Ramos (cell line): ENCODE data around the gene VPS33A.
"Not testable (repeated sequence)": the region's sequence is repeated elsewhere in the genome, so short reads cannot be mapped to it uniquely, and the experiment has no call there.

Experiments
- in situ Hi-C: fragments of 300-500 bp; cut with MboI; formaldehyde crosslinking; loops from one replicate; pipeline ENCODE4 v1.14.3; 2022; ENCODE audit warnings: low sequenced_read_pairs; ENCODE audit not compliant: unreplicated experiment

Gene VPS33A

GRCh38 chr12:122258939-122259338, 7.4 kb downstream of the VPS33A start:
- in situ Hi-C loops = not testable (repeated sequence)

- in situ Hi-C loops = not testable (repeated sequence)
Observed at GRCh38 chr12:122258462-122258861, 7.8 kb downstream of the VPS33A start.

GRCh38 chr12:122250536-122250935, 15.8 kb downstream of the VPS33A start:
- in situ Hi-C loops = no loop called here

- in situ Hi-C loops = no loop called here
Observed at GRCh38 chr12:122250047-122250446, 16.2 kb downstream of the VPS33A start.

DNA sequence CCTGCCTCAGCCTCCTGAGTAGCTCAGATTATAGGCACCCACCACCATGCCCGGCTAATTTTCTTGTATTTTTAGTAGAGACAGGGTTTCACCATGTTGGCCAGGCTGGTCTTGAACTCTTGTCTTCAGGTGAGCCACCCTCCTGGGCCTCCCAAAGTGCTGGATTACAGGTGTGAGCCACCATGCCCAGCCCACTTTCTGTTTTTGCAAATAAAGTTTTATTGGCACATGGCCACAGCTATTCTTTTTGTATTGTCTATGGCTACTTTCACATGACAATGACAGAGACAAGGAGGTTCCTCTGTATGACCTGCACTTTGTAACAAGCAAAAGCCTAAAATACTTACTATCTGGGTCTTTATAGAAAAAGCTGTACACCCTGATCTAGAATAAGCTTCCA, 20.7 kb downstream of the VPS33A start:
- in situ Hi-C loops = no loop called here

DNA sequence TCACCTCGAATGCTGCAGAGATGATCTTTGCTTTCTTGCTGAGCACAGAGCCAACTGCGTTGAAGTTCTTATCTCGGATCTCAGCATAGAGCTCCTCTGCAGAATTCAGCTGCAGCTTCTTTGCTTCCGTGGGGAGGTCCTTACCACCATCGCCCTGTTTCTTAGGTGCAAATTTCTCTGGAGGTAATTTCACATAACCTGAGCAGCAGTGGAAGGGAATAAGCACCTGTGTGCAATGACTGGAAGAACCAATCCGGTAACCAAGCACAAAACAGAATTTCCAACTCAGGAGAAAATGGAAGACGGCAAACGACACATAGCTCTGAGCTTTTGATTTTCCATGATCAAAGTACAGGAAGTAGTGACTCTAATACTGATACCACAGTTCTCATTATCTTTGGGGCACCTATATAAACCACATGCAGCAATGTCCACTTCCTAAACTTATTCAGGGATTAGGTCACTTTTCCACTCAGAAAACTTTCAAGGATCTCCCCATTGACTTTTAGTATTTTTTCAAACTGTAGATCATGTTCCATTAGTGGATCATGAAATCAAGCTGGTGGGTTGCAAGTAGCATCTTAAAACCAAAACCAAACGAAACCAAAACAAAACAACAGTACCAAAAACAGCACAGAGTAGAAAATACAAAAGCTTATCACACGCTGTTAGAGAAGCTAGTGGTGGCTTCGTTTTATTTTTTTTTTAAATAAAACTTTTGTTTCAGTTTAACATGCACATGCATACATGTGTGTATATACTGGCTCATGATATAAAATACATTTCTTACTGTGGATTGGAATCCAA, 21.5 kb downstream of the VPS33A start:
- in situ Hi-C loops = no loop called here

- in situ Hi-C loops = no loop called here
Observed at GRCh38 chr12:122243965-122244364, 22.3 kb downstream of the VPS33A start.

GRCh38 chr12:122238861-122239260, 27.4 kb downstream of the VPS33A start:
- in situ Hi-C loops = no loop called here

- in situ Hi-C loops = no loop called here
Observed at GRCh38 chr12:122235741-122236140, 30.6 kb downstream of the VPS33A start.

GRCh38 chr12:122232691-122233090, 33.6 kb downstream of the VPS33A start:
- in situ Hi-C loops = no loop called here

DNA sequence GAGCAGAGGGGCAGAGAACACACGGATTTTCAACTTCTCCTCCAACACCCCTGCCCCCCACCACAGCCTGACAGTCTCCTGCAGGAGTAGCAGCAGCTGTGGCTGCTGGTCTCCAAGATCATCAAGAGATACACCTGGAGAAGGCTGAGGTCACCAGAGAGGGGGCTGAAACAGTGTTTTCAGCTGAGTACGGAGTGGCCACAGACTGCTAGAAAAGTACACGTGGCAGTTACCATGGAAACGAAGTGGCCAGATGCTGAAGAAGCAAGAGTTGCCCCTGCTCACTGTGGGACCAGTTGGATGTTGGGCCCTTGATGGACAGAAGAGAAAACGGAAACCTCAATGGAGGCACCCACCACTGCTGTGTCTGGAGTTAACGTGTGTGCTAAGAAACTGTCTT, 35.5 kb downstream of the VPS33A start:
- in situ Hi-C loops = no loop called here

- in situ Hi-C loops = no loop called here
Observed at GRCh38 chr12:122228092-122228491, 38.2 kb downstream of the VPS33A start.

GRCh38 chr12:122227341-122227740, 39.0 kb downstream of the VPS33A start:
- in situ Hi-C loops = no loop called here

DNA sequence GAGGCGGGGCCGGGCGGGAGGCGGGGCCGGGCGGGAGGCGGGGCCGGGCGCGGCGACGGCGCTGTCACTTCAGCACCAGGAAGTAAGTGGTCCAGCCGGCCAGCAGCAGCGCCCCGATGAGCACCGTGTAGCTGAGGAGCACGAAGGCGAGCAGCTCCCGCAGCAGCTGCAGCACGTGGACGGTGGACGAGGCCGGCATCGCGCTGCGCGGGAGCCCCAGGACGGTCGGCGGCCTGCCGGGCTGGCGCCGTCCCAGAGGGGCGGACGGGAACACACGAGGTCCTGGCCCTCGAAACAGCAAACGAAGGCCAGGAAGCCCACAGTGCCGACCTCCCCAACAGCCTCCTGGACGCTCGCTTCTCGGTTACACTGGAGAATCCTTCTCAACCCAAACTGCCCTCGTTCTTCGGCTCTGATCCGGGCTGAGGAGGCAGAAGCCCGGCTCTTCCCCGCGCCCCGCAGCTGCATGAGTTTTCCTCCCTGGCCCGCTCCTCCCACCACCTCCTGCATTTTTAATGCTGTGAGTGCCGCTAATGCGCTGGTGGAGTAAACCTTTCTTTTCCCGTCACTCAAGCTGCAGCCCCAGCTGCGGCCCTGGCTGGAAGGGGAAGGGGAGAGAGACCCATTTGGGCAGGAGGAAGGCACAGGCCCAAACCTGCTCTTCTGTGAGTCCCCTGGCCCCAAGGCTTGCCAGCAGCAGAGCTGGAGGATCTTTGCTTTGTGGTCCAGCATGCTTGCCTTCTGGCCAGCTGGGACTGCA, 39.7 kb downstream of the VPS33A start:
- in situ Hi-C loops = no loop called here

DNA sequence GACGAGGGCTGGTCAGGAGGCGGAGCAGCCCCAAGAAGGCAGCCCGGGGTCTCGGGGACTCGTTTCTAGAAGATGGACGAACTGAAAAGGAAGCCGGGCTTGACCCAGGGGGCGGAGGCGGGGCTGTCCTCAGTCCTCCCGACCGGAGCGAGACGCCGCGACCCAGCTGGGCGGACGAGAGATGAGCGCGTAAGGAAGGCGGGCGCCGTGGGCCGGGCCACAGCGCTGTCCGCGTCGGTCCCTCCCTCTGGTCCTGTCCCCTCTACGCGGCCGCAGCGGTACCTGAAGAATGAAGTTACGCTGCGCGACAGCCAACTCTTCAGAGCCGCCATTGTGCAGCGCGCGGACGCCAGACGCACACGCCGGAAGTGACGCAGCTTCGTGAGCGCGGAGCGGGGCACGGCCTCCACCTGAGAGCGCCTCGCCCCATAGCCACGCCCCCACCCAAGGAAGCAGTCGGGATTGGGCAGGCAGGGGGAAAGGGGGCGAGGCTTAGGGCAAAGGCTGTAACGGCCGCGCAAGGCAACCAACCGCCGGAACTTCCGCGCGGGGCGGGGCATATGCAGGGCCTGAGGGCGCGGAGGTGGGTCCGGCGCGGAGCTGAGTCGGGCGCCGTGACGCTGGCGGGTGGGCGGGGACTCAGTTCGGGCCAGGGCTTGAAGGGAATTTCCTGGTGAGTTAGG, 40.5 kb downstream of the VPS33A start, which contains the start of gene DIABLO:
DIABLO (minus strand) TSS at position 370 of the 683 bp plus-strand sequence; CDS start at position 332, 38 bp downstream.
- in situ Hi-C loops = no loop called here

DNA sequence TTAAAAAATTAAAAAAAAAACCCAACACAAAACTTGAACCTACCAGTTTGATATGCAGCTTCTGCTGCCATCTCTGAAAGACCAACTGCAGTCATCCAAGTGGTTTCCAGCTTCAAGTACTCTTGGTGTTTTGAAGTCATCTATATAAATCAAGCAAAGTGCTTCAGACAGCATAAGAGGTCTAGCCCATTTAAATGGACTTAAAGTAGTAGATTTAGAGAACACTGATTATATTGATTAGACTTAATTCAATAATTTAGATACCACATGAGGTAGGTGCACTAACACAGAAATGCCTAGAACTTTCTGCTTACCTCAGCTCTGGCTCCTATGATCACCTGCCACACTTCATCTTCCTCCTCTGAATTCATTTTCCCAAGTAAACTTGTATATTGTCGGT, 49.8 kb downstream of the VPS33A start:
- in situ Hi-C loops = no loop called here

DNA sequence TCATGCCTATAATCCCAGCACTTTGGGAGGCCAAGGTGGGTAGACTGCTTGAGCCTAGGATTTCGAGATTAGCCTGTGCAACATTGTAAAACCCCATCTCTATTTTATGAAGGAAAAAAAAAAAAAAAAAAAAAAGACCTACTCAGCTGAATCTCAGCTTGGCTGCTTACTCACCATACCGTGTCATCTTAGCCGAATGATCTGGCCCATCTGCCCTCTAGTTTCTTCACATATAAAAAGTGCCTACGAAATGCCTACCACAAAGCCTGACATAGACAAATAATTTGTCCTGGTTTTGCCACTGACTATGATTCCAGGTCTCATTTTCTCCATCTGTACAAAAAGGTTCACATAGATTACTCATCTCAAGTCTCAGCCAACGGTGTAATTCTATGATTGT, 50.5 kb downstream of the VPS33A start:
- in situ Hi-C loops = no loop called here

GRCh38 chr12:122208073-122208820, 58.0 kb downstream of the VPS33A start:
- in situ Hi-C loops = no loop called here

DNA sequence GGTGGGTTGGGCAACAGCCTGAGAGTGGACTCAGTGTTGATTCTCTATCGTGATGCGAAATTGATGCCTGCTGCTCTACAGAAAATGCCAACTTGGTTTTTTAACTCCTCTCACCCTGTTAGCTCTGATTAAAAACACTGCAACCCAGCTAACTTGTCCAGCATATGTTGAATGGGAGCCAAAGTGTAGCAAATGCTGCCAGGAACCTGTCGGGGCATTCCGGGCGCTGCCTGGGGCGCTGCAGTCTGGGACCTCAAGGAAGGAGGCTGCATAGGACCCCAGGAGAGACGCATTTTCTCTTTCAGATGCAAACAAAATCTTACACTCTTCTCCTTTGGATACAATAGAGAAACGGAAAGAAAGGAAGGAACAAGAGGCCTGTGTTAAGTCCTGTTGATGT, 58.9 kb downstream of the VPS33A start:
- in situ Hi-C loops = no loop called here

DNA sequence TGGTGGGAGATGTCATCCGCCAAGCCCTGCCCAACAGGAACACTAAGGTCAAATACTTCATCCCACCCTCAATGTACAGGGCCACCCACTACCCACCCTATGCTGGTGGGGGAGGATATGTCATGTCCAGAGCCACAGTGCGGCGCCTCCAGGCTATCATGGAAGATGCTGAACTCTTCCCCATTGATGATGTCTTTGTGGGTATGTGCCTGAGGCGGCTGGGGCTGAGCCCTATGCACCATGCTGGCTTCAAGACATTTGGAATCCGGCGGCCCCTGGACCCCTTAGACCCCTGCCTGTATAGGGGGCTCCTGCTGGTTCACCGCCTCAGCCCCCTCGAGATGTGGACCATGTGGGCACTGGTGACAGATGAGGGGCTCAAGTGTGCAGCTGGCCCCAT, 59.3 kb downstream of the VPS33A start:
- in situ Hi-C loops = no loop called here
